HUES64 (cell line): ENCODE measurements around the gene EED.
"Not testable (repeated sequence)": the region's sequence is repeated elsewhere in the genome, so short reads cannot be mapped to it uniquely, and the experiment has no call there.

Source experiments
- H3K27ac ChIP-seq: 2 replicates; pipeline ENCODE4 v1.7.0; 2013; ENCODE audit warnings: low read depth, low read length, inconsistent platforms
- H3K27me3 ChIP-seq: 2 replicates; pipeline ENCODE4 v1.6.1; 2013; ENCODE audit warnings: mild to moderate bottlenecking, low read length; ENCODE audit not compliant: insufficient read depth
- H3K36me3 ChIP-seq: 2 replicates; pipeline ENCODE4 v1.6.1; 2013; ENCODE audit warnings: mild to moderate bottlenecking, low read length; ENCODE audit not compliant: insufficient read depth
- H3K4me1 ChIP-seq: 2 replicates; pipeline ENCODE4 v1.6.1; 2013; ENCODE audit warnings: mild to moderate bottlenecking, low read length, moderate library complexity; ENCODE audit not compliant: insufficient read depth
- H3K4me3 ChIP-seq: 2 replicates; pipeline ENCODE4 v1.5.1; 2013; ENCODE audit warnings: mild to moderate bottlenecking, low read length, moderate library complexity
- H3K9ac ChIP-seq: 2 replicates; pipeline ENCODE4 v1.6.1; 2013; ENCODE audit warnings: mild to moderate bottlenecking, low read depth, low read length
- H3K9me3 ChIP-seq: 2 replicates; pipeline ENCODE4 v1.6.1; 2013; ENCODE audit warnings: low read depth, low read length; ENCODE audit not compliant: insufficient read depth
- WGBS: fragments of 150-250, 120-280 bp; methylation state at CpG from one replicate; pipeline ENCODE4 v1.1.7; 2013; ENCODE audit warnings: missing lambda C conversion rate; 5-methylcytosine and 5-hydroxymethylcytosine counted together

Gene EED

GRCh38 chr11:86275493-86276370 lies 31.2 kb downstream of the EED start:
- Histone ChIP-seq H3K27ac (no peak overlapping the region), H3K36me3 (peaks cover 43% of the 10 kb centered on the region), H3K4me3 (no peak overlapping the region), H3K9ac (no peak overlapping the region), H3K9me3 (no peaks in the 10 kb centered on the region), H3K4me1 (no peaks in the 10 kb centered on the region; the same call in 1 of the 2 replicates), H3K27me3 (no peaks in the 10 kb centered on the region)
- 95% methylated on average over 2 of the region's 2 CpGs for WGBS

- peaks cover 36% of the 10 kb centered on the region for H3K36me3 ChIP-seq
- H3K4me3 ChIP-seq, result no peak overlapping the region
- H3K9ac ChIP-seq, result no peak overlapping the region
- H3K4me1 ChIP-seq, result no peaks in the 10 kb centered on the region; the same call in 1 of the 2 replicates
- WGBS, result 100% methylated on average over 1 of the region's 1 CpG
- no peaks in the 10 kb centered on the region for H3K27me3 ChIP-seq
- H3K9me3 ChIP-seq, result no peaks in the 10 kb centered on the region
- no peak overlapping the region for H3K27ac ChIP-seq
Observed at GRCh38 chr11:86277741-86278140, 33.2 kb downstream of the EED start.

GRCh38 chr11:86278226-86278625 lies 33.7 kb downstream of the EED start:
- WGBS, result 94% methylated on average over 8 of the region's 8 CpGs
- Histone ChIP-seq H3K4me3 (no peak overlapping the region), H3K27ac (no peak overlapping the region), H3K9me3 (no peaks in the 10 kb centered on the region), H3K27me3 (no peaks in the 10 kb centered on the region), H3K9ac (no peak overlapping the region), H3K4me1 (no peaks in the 10 kb centered on the region; the same call in 1 of the 2 replicates), H3K36me3 (peaks cover 36% of the 10 kb centered on the region)

- Histone ChIP-seq H3K9ac (no peak overlapping the region), H3K4me3 (no peak overlapping the region), H3K4me1 (no peaks in the 10 kb centered on the region; the same call in 1 of the 2 replicates), H3K27me3 (no peaks in the 10 kb centered on the region), H3K36me3 (peaks cover 41% of the 10 kb centered on the region), H3K27ac (no peak overlapping the region), H3K9me3 (no peaks in the 10 kb centered on the region)
- 100% methylated on average over 2 of the region's 3 CpGs for WGBS
Observed at GRCh38 chr11:86279747-86280146, 35.2 kb downstream of the EED start.

GRCh38 chr11:86287468-86287796 lies 42.9 kb downstream of the EED start:
- Histone ChIP-seq H3K9me3 (no peaks in the 10 kb centered on the region), H3K36me3 (0 out of 2 replicates have a peak, but pooled peaks cover 5% of the 10 kb centered on the region), H3K9ac (no peak overlapping the region), H3K4me1 (0 out of 2 replicates have a peak, but pooled peaks cover 4% of the 10 kb centered on the region), H3K4me3 (no peak overlapping the region), H3K27me3 (no peaks in the 10 kb centered on the region), H3K27ac (no peak overlapping the region)
- WGBS, result 97% methylated on average over 2 of the region's 2 CpGs

- no peak overlapping the region for H3K27ac ChIP-seq
- 87% methylated on average over 7 of the region's 7 CpGs for WGBS
- H3K9me3 ChIP-seq, result no peaks in the 10 kb centered on the region
- 0 out of 2 replicates have a peak, but pooled peaks cover 4% of the 10 kb centered on the region for H3K4me1 ChIP-seq
- no peaks in the 10 kb centered on the region for H3K27me3 ChIP-seq
- H3K4me3 ChIP-seq, result no peak overlapping the region
- no peak overlapping the region for H3K9ac ChIP-seq
- 0 out of 2 replicates have a peak, but pooled peaks cover 5% of the 10 kb centered on the region for H3K36me3 ChIP-seq
Observed at GRCh38 chr11:86288776-86289507, 44.4 kb downstream of the EED start.

- not testable (repeated sequence) for H3K4me1 ChIP-seq, H3K4me3 ChIP-seq, H3K9me3 ChIP-seq, H3K9ac ChIP-seq, H3K36me3 ChIP-seq, H3K27ac ChIP-seq, H3K27me3 ChIP-seq
- 91% methylated on average over 9 of the region's 9 CpGs for WGBS
Observed at GRCh38 chr11:86289508-86290280, 45.1 kb downstream of the EED start.

- 37% methylated on average over 3 of the region's 3 CpGs for WGBS
Observed at GRCh38 chr11:86291466-86292262, 47.1 kb downstream of the EED start.

GRCh38 chr11:86292912-86293616 lies 48.5 kb downstream of the EED start:
- Histone ChIP-seq H3K27me3 (no peaks in the 10 kb centered on the region), H3K4me3 (no peak overlapping the region), H3K9ac (no peak overlapping the region), H3K9me3 (no peaks in the 10 kb centered on the region), H3K27ac (no peak overlapping the region), H3K4me1 (0 out of 2 replicates have a peak, but pooled peaks cover 4% of the 10 kb centered on the region), H3K36me3 (no peaks in the 10 kb centered on the region)
- 94% methylated on average over 6 of the region's 6 CpGs for WGBS

More at GRCh38 chr11:86291466-86292262, 47.1 kb downstream of the EED start:
- Histone ChIP-seq H3K4me1 (0 out of 2 replicates have a peak, but pooled peaks cover 4% of the 10 kb centered on the region), H3K9ac (no peak overlapping the region), H3K36me3 (no peaks in the 10 kb centered on the region), H3K27ac (no peak overlapping the region), H3K4me3 (no peak overlapping the region), H3K9me3 (no peaks in the 10 kb centered on the region), H3K27me3 (no peaks in the 10 kb centered on the region)

- Histone ChIP-seq H3K9me3 (no peaks in the 10 kb centered on the region), H3K27me3 (no peaks in the 10 kb centered on the region), H3K9ac (no peak overlapping the region), H3K36me3 (no peaks in the 10 kb centered on the region), H3K4me3 (no peak overlapping the region), H3K27ac (no peak overlapping the region), H3K4me1 (0 out of 2 replicates have a peak, but pooled peaks cover 4% of the 10 kb centered on the region)
Observed at GRCh38 chr11:86294026-86294425, 49.5 kb downstream of the EED start.
